Astrocyte (in vitro differentiated cells and primary cell): ENCODE results near the gene POLD4. TPM values are rescaled to one million over a fixed set of nuclear protein-coding genes. Genes with fewer than 3 reads are reported as not detected.

Experiments
- DNase-seq: peaks from one replicate; pipeline ENCODE4 v3.0.0-alpha.2; 2010; ENCODE audit warnings: low read depth
- FAIRE-seq: peaks from 2 replicates; lab custom pipeline; 2011; peaks lifted over from hg19 to GRCh38; lab: Jason Lieb, UNC
- H2AFZ ChIP-seq: 2 replicates; pipeline ENCODE4 v1.6.0; 2012; ENCODE audit warnings: low read depth, low read length, inconsistent platforms
- H3K27ac ChIP-seq: 2 replicates; pipeline ENCODE4 v1.5.1; 2011; ENCODE audit warnings: low read depth, low read length, inconsistent platforms
- H3K27me3 ChIP-seq: 2 replicates; pipeline ENCODE4 v1.6.0; 2011; ENCODE audit warnings: low read length, inconsistent platforms; ENCODE audit not compliant: insufficient read depth
- H3K36me3 ChIP-seq: 2 replicates; pipeline ENCODE4 v1.5.1; 2011; ENCODE audit warnings: low read length, inconsistent platforms; ENCODE audit not compliant: insufficient read depth
- H3K4me1 ChIP-seq: 2 replicates; pipeline ENCODE4 v1.5.1; 2011; ENCODE audit warnings: low read length, inconsistent platforms; ENCODE audit not compliant: insufficient read depth
- H3K4me2 ChIP-seq: 2 replicates; pipeline ENCODE4 v1.6.0; 2012; ENCODE audit warnings: low read length, inconsistent platforms
- H3K4me3 ChIP-seq: 2 replicates; pipeline ENCODE4 v1.5.1; 2011; ENCODE audit warnings: low read depth, mild to moderate bottlenecking, low read length, inconsistent platforms; ENCODE audit not compliant: insufficient read depth
- H3K79me2 ChIP-seq: 2 replicates; pipeline ENCODE4 v1.6.0; 2012; ENCODE audit warnings: mild to moderate bottlenecking, low read length, inconsistent platforms; ENCODE audit not compliant: insufficient read depth
- H3K9ac ChIP-seq: 2 replicates; pipeline ENCODE4 v1.6.0; 2012; ENCODE audit warnings: mild to moderate bottlenecking, low read length, inconsistent platforms
- H3K9me3 ChIP-seq: 2 replicates; pipeline ENCODE4 v1.5.1; 2012; ENCODE audit warnings: low read depth, mild to moderate bottlenecking, low read length, inconsistent platforms; ENCODE audit not compliant: insufficient read depth
- H4K20me1 ChIP-seq: 2 replicates; pipeline ENCODE4 v1.6.0; 2012; ENCODE audit warnings: low read length, inconsistent platforms; ENCODE audit not compliant: insufficient read depth
- H3K27ac Mint-ChIP-seq: one replicate; pipeline ENCODE4 v1.8.0; 2021; ENCODE audit warnings: mild to moderate bottlenecking, mixed read lengths; ENCODE audit not compliant: unreplicated experiment
- H3K27me3 Mint-ChIP-seq: one replicate; pipeline ENCODE4 v1.8.0; 2021; ENCODE audit warnings: low read depth, mixed read lengths; ENCODE audit not compliant: unreplicated experiment
- H3K36me3 Mint-ChIP-seq: one replicate; pipeline ENCODE4 v1.8.0; 2021; ENCODE audit warnings: low read depth, mixed read lengths; ENCODE audit not compliant: unreplicated experiment
- H3K4me1 Mint-ChIP-seq: one replicate; pipeline ENCODE4 v1.8.0; 2021; ENCODE audit warnings: low read depth, mixed read lengths; ENCODE audit not compliant: unreplicated experiment
- H3K4me3 Mint-ChIP-seq: one replicate; pipeline ENCODE4 v1.8.0; 2021; ENCODE audit warnings: mild to moderate bottlenecking, moderate library complexity, mixed read lengths; ENCODE audit not compliant: unreplicated experiment
- H3K9me3 Mint-ChIP-seq: one replicate; pipeline ENCODE4 v1.8.0; 2021; ENCODE audit warnings: mild to moderate bottlenecking, mixed read lengths; ENCODE audit not compliant: unreplicated experiment
- CTCF ChIP-seq: IDR thresholded peaks from 2 replicates; pipeline ENCODE4 v1.5.1; 2011; ENCODE audit warnings: low read depth, mild to moderate bottlenecking, inconsistent platforms, low read length, moderate library complexity; ENCODE audit not compliant: insufficient read depth
- EZH2 ChIP-seq: IDR thresholded peaks from 2 replicates; pipeline ENCODE4 v1.6.1; 2012; ENCODE audit warnings: mild to moderate bottlenecking, low read length, inconsistent platforms; ENCODE audit not compliant: insufficient read depth
- total RNA-seq: library from RNA; stranded (reverse); gene quantifications from 2 replicates; pipeline ENCODE4 v1.2.1, GENCODE V29; 2021

POLD4 gene
- total RNA-seq, 1 donor from 2014 or later = 53.5 TPM

- Histone ChIP-seq H3K4me3 (peak overlapping the region; percentile 89), H3K27ac (no peak overlapping the region), H3K9me3 (no peaks in the 10 kb centered on the region), H3K4me1 (peaks cover 17% of the 10 kb centered on the region), H3K4me2 (peak overlapping the region; percentile 98), H2AFZ (no peak overlapping the region), H3K27me3 (no peaks in the 10 kb centered on the region), H3K79me2 (peaks cover 40% of the 10 kb centered on the region), H3K36me3 (peaks cover 2% of the 10 kb centered on the region), H4K20me1 (peaks cover 32% of the 10 kb centered on the region), H3K9ac (peak overlapping the region; percentile 96)
- DNase-seq (no peak), FAIRE-seq (no peak)
- TF ChIP-seq CTCF (no peak), EZH2 (no peak)
- Mint-ChIP-seq H3K27me3 (no peaks in the 10 kb centered on the region), H3K27ac (peak overlapping the region; percentile 75), H3K9me3 (no peaks in the 10 kb centered on the region), H3K4me3 (peak overlapping the region; percentile 87), H3K36me3 (peaks cover 18% of the 10 kb centered on the region), H3K4me1 (peaks cover 10% of the 10 kb centered on the region)
Measured at GRCh38 chr11:67400251-67400941, 47.0 kb upstream of the POLD4 start.

GRCh38 chr11:67398661-67399563 lies 45.6 kb upstream of the POLD4 start:
- Mint-ChIP-seq H3K36me3 (peaks cover 18% of the 10 kb centered on the region), H3K27ac (no peak overlapping the region), H3K9me3 (no peaks in the 10 kb centered on the region), H3K4me3 (peak overlapping the region; percentile 34), H3K4me1 (peaks cover 10% of the 10 kb centered on the region), H3K27me3 (no peaks in the 10 kb centered on the region)
- no peak for FAIRE-seq
- H3K4me1 ChIP-seq = peaks cover 17% of the 10 kb centered on the region
- H3K27me3 ChIP-seq = no peaks in the 10 kb centered on the region
- no peak overlapping the region for H3K27ac ChIP-seq
- peaks cover 40% of the 10 kb centered on the region for H3K79me2 ChIP-seq
- no peak for DNase-seq
- H4K20me1 ChIP-seq = peaks cover 32% of the 10 kb centered on the region
- H2AFZ ChIP-seq = no peak overlapping the region
- H3K9me3 ChIP-seq = no peaks in the 10 kb centered on the region
- no peak overlapping the region for H3K4me3 ChIP-seq
- peak overlapping the region; percentile 23 for H3K9ac ChIP-seq
- H3K4me2 ChIP-seq = no peak overlapping the region
- H3K36me3 ChIP-seq = peaks cover 2% of the 10 kb centered on the region
- TF ChIP-seq EZH2 (no peak), CTCF (no peak)
